Testis (tissue), 3 donors: ENCODE data around the gene CLCN1. TPM values are rescaled to one million over a fixed set of nuclear protein-coding genes. Genes with fewer than 3 reads are reported as not detected.

ENCODE experiments used
- DNase-seq: peaks from one replicate; pipeline ENCODE4 v3.0.0-alpha.2; 2019
- H3K27ac ChIP-seq, 2 donors: fragments of 200-600 bp; sonication (generic); one replicate each; pipeline ENCODE4 v1.5.1; 2019
- H3K27me3 ChIP-seq: fragments of 200-600 bp; sonication (generic); one replicate; pipeline ENCODE4 v1.5.1; 2019
- H3K36me3 ChIP-seq: fragments of 200-600 bp; sonication (generic); one replicate; pipeline ENCODE4 v1.5.1; 2017; ENCODE audit warnings: low read depth; ENCODE audit errors: missing control alignments
- H3K4me1 ChIP-seq: fragments of 200-600 bp; sonication (generic); one replicate; pipeline ENCODE4 v1.5.1; 2019
- H3K4me3 ChIP-seq, 2 donors: fragments of 200-600 bp; sonication (generic); one replicate each; pipeline ENCODE4 v1.5.1; 2017 to 2019
- H3K9me3 ChIP-seq: fragments of 200-600 bp; sonication (generic); one replicate; pipeline ENCODE4 v1.5.1; 2017
- CTCF ChIP-seq, 3 experiments: fragments of 450-650 bp in 2 of 3; fragments of 200-600 bp in 1 of 3; sonication (generic) in 1 of 3; IDR thresholded peaks; one replicate each; pipeline ENCODE4 v1.5.1; 2016 to 2019; ENCODE audit warnings: antibody characterized with exemption in 3 of 3, mild to moderate bottlenecking in 2 of 3, moderate library complexity in 1 of 3
- POLR2A ChIP-seq: fragments of 450-650 bp; IDR thresholded peaks from one replicate; pipeline ENCODE4 v1.6.1; 2017; ENCODE audit warnings: antibody characterized with exemption, mild to moderate bottlenecking, moderate library complexity
- WGBS, 2 donors: methylation state at CpG; one replicate each; pipeline ENCODE4 v1.1.5; 2018; 5-methylcytosine and 5-hydroxymethylcytosine counted together
- intact Hi-C: fragments of 100-400 bp; cut with DNase I; formaldehyde crosslinking; loops from one replicate; pipeline ENCODE4 v1.15.1; 2023; ENCODE audit warnings: low total_unique reads
- polyA plus RNA-seq: library from polyadenylated mRNA; stranded (reverse); fragments of 350-450 nt; fragmentation: Illumina TruSeq; extraction: RNeasy Lipid Tissue Mini Kit (QIAGEN cat#74804); gene quantifications from one replicate; pipeline ENCODE4 v1.2.3, GENCODE V29; 2014; ENCODE audit warnings: low read depth, low replicate concordance; ENCODE audit not compliant: insufficient read depth
- total RNA-seq, 2 donors: library from RNA; depleted of rRNA; stranded (reverse); fragments of >200 nt; gene quantifications; one replicate each; pipeline ENCODE4 v1.2.3, GENCODE V29; 2016

The CLCN1 gene
- total and polyA plus RNA-seq, 3 donors from 2014 or later: 1.1 to 2.7 (median 1.4) TPM

- DNase-seq: no peak
- H3K36me3 ChIP-seq: no peaks in the 10 kb centered on the region
- peaks cover 13% of the 10 kb centered on the region for H3K4me1 ChIP-seq
- no peak for TF ChIP-seq CTCF (IDR thresholded peaks at IDR 0.05)
- no peak for TF ChIP-seq POLR2A
- H3K9me3 ChIP-seq: no peaks in the 10 kb centered on the region
- H3K4me3 ChIP-seq: no peak overlapping the region
- WGBS, 2 donors: 78 to 85% methylated on average over 3 to 6 of the region's 6 CpGs
- no peaks in the 10 kb centered on the region for H3K27me3 ChIP-seq
- intact Hi-C loops: no loop called here
- no peak overlapping the region for H3K27ac ChIP-seq
Observed at GRCh38 chr7:143286522-143286890, 29.4 kb upstream of the CLCN1 start.

GRCh38 chr7:143287339-143287934, 28.5 kb upstream of the CLCN1 start:
- H3K9me3 ChIP-seq: no peaks in the 10 kb centered on the region
- H3K27me3 ChIP-seq: no peaks in the 10 kb centered on the region
- H3K4me1 ChIP-seq: peaks cover 13% of the 10 kb centered on the region
- H3K27ac ChIP-seq: peak overlapping the region; percentile 62 to 64
- no peak for DNase-seq
- intact Hi-C loops: no loop called here
- H3K4me3 ChIP-seq: peak overlapping the region; percentile 67 to 83
- H3K36me3 ChIP-seq: no peaks in the 10 kb centered on the region
- no peak for TF ChIP-seq CTCF (IDR thresholded peaks at IDR 0.05)
- TF ChIP-seq POLR2A: no peak
- 51 to 72% methylated on average over 15 to 17 of the region's 17 CpGs for WGBS, 2 donors

- TF ChIP-seq POLR2A (no peak), CTCF (IDR thresholded peaks at IDR 0.05) (peak in 1 of 3 experiments; percentile 22)
- DNase-seq: peak; percentile 97
- Histone ChIP-seq H3K27me3 (no peaks in the 10 kb centered on the region), H3K36me3 (no peaks in the 10 kb centered on the region), H3K9me3 (no peaks in the 10 kb centered on the region), H3K4me1 (peaks cover 13% of the 10 kb centered on the region), H3K27ac (peak within 1 kb of the TSS; percentile 62 to 64), H3K4me3 (peak within 1 kb of the TSS; percentile 67 to 83)
- intact Hi-C loops: no loop called here
- 1 to 2% methylated on average over 53 to 80 of the region's 84 CpGs for WGBS, 2 donors
Observed at GRCh38 chr7:143287935-143288826, 27.7 kb upstream of the CLCN1 start, which contains the start of gene CASP2. CASP2 (plus strand) TSS chr7:143288351; CDS start chr7:143288456, 105 bp downstream.

- H3K9me3 ChIP-seq: no peaks in the 10 kb centered on the region
- no peak for DNase-seq
- intact Hi-C loops: no loop called here
- peak overlapping the region; percentile 67 to 83 for H3K4me3 ChIP-seq
- WGBS, 2 donors: 2 to 3% methylated on average over 11 of the region's 11 CpGs
- H3K27ac ChIP-seq: peak overlapping the region; percentile 62 to 64
- peaks cover 13% of the 10 kb centered on the region for H3K4me1 ChIP-seq
- no peak for TF ChIP-seq POLR2A
- TF ChIP-seq CTCF (IDR thresholded peaks at IDR 0.05): no peak
- H3K27me3 ChIP-seq: no peaks in the 10 kb centered on the region
- H3K36me3 ChIP-seq: no peaks in the 10 kb centered on the region
Observed at GRCh38 chr7:143288836-143289235, 27.1 kb upstream of the CLCN1 start.
